Measurements from ENCODE around the gene MAPKBP1. TPM values are rescaled to one million over a fixed set of nuclear protein-coding genes. Genes with fewer than 3 reads are reported as not detected.

The MAPKBP1 gene
- total RNA-seq, 1 experiment from 2014 or later = 12.9 TPM

GRCh38 chr15:41817781-41818180 lies 43.5 kb downstream of the MAPKBP1 start:
- Histone ChIP-seq H3K9me3 (replicated peaks) (no peaks in the 10 kb centered on the region), H3K27ac (no peak overlapping the region), H3K4me1 (replicated peaks) (no peaks in the 10 kb centered on the region), H3K4me3 (no peak overlapping the region), H3K36me3 (peaks cover 59% of the 10 kb centered on the region), H3K27me3 (replicated peaks) (no peaks in the 10 kb centered on the region)
- DNase-seq (ENCODE audit: low read depth in 1 of 2, low spot score in 2 of 2) = no peak

GRCh38 chr15:41819455-41820050 lies 45.3 kb downstream of the MAPKBP1 start:
- Histone ChIP-seq H3K4me3 (no peak overlapping the region), H3K36me3 (peaks cover 60% of the 10 kb centered on the region), H3K4me1 (replicated peaks) (no peaks in the 10 kb centered on the region), H3K27ac (no peak overlapping the region), H3K27me3 (replicated peaks) (no peaks in the 10 kb centered on the region), H3K9me3 (replicated peaks) (no peaks in the 10 kb centered on the region)
- no peak for DNase-seq (ENCODE audit: low read depth in 1 of 2, low spot score in 2 of 2)

GRCh38 chr15:41820791-41821423 lies 46.6 kb downstream of the MAPKBP1 start:
- no peak for DNase-seq (ENCODE audit: low read depth in 1 of 2, low spot score in 2 of 2)
- Histone ChIP-seq H3K27me3 (replicated peaks) (no peaks in the 10 kb centered on the region), H3K27ac (no peak overlapping the region), H3K4me1 (replicated peaks) (no peaks in the 10 kb centered on the region), H3K4me3 (no peak overlapping the region), H3K9me3 (replicated peaks) (no peaks in the 10 kb centered on the region), H3K36me3 (peaks cover 54% of the 10 kb centered on the region)

GRCh38 chr15:41821831-41822230 lies 47.5 kb downstream of the MAPKBP1 start:
- no peaks in the 10 kb centered on the region for H3K4me1 ChIP-seq (replicated peaks)
- no peaks in the 10 kb centered on the region for H3K27me3 ChIP-seq (replicated peaks)
- no peak for DNase-seq (ENCODE audit: low read depth in 1 of 2, low spot score in 2 of 2)
- no peak overlapping the region for H3K4me3 ChIP-seq
- H3K36me3 ChIP-seq = peaks cover 47% of the 10 kb centered on the region
- no peak overlapping the region for H3K27ac ChIP-seq
- no peaks in the 10 kb centered on the region for H3K9me3 ChIP-seq (replicated peaks)

- Histone ChIP-seq H3K27me3 (replicated peaks) (no peaks in the 10 kb centered on the region), H3K4me3 (no peak overlapping the region), H3K27ac (no peak overlapping the region), H3K4me1 (replicated peaks) (peaks cover 3% of the 10 kb centered on the region; the same call in 1 of the 2 replicates), H3K9me3 (replicated peaks) (no peaks in the 10 kb centered on the region), H3K36me3 (peaks cover 42% of the 10 kb centered on the region)
- DNase-seq (ENCODE audit: low read depth in 1 of 2, low spot score in 2 of 2) = no peak
Observed at GRCh38 chr15:41822471-41822870, 48.2 kb downstream of the MAPKBP1 start.

- Histone ChIP-seq H3K4me3 (no peak overlapping the region), H3K36me3 (peaks cover 37% of the 10 kb centered on the region), H3K27me3 (replicated peaks) (no peaks in the 10 kb centered on the region), H3K9me3 (replicated peaks) (no peaks in the 10 kb centered on the region), H3K4me1 (replicated peaks) (peaks cover 5% of the 10 kb centered on the region; the same call in 1 of the 2 replicates), H3K27ac (no peak overlapping the region)
- DNase-seq (ENCODE audit: low read depth in 1 of 2, low spot score in 2 of 2) = no peak
Observed at GRCh38 chr15:41822957-41823356, 48.7 kb downstream of the MAPKBP1 start.

GRCh38 chr15:41823502-41823901 lies 49.2 kb downstream of the MAPKBP1 start:
- Histone ChIP-seq H3K36me3 (peaks cover 35% of the 10 kb centered on the region), H3K27me3 (replicated peaks) (no peaks in the 10 kb centered on the region), H3K27ac (no peak overlapping the region), H3K9me3 (replicated peaks) (no peaks in the 10 kb centered on the region), H3K4me1 (replicated peaks) (peaks cover 10% of the 10 kb centered on the region), H3K4me3 (no peak overlapping the region)
- no peak for DNase-seq (ENCODE audit: low read depth in 1 of 2, low spot score in 2 of 2)

GRCh38 chr15:41824062-41824745 lies 49.9 kb downstream of the MAPKBP1 start:
- H3K27ac ChIP-seq = no peak overlapping the region
- H3K27me3 ChIP-seq (replicated peaks) = no peaks in the 10 kb centered on the region
- H3K9me3 ChIP-seq (replicated peaks) = no peaks in the 10 kb centered on the region
- no peak overlapping the region for H3K4me3 ChIP-seq
- peaks cover 28% of the 10 kb centered on the region for H3K36me3 ChIP-seq
- peaks cover 14% of the 10 kb centered on the region for H3K4me1 ChIP-seq (replicated peaks)
- DNase-seq (ENCODE audit: low read depth in 1 of 2, low spot score in 2 of 2) = no peak

- Histone ChIP-seq H3K27me3 (replicated peaks) (no peaks in the 10 kb centered on the region), H3K4me3 (no peak overlapping the region), H3K36me3 (peaks cover 29% of the 10 kb centered on the region), H3K4me1 (replicated peaks) (peaks cover 14% of the 10 kb centered on the region), H3K9me3 (replicated peaks) (no peaks in the 10 kb centered on the region), H3K27ac (no peak overlapping the region)
- no peak for DNase-seq (ENCODE audit: low read depth in 1 of 2, low spot score in 2 of 2)
Observed at GRCh38 chr15:41825145-41825544, 50.9 kb downstream of the MAPKBP1 start.

- Histone ChIP-seq H3K4me1 (replicated peaks) (peaks cover 14% of the 10 kb centered on the region), H3K36me3 (peaks cover 35% of the 10 kb centered on the region), H3K9me3 (replicated peaks) (no peaks in the 10 kb centered on the region), H3K4me3 (no peak overlapping the region), H3K27me3 (replicated peaks) (no peaks in the 10 kb centered on the region), H3K27ac (no peak overlapping the region)
- no peak for DNase-seq (ENCODE audit: low read depth in 1 of 2, low spot score in 2 of 2)
Observed at GRCh38 chr15:41825572-41826535, 51.6 kb downstream of the MAPKBP1 start.

GRCh38 chr15:41827290-41827879 lies 53.1 kb downstream of the MAPKBP1 start:
- Histone ChIP-seq H3K36me3 (peaks cover 38% of the 10 kb centered on the region), H3K27ac (no peak overlapping the region), H3K4me3 (peak overlapping the region; percentile 87), H3K9me3 (replicated peaks) (no peaks in the 10 kb centered on the region), H3K27me3 (replicated peaks) (no peaks in the 10 kb centered on the region), H3K4me1 (replicated peaks) (peaks cover 14% of the 10 kb centered on the region)
- peak in 1 of 2 experiments; percentile 46 for DNase-seq (ENCODE audit: low read depth in 1 of 2, low spot score in 2 of 2)

- Histone ChIP-seq H3K9me3 (replicated peaks) (no peaks in the 10 kb centered on the region), H3K4me3 (peak within 1 kb of the TSS; percentile 87), H3K27me3 (replicated peaks) (no peaks in the 10 kb centered on the region), H3K4me1 (replicated peaks) (peaks cover 14% of the 10 kb centered on the region), H3K27ac (peak within 1 kb of the TSS; percentile 46; the same call in 1 of the 2 replicates), H3K36me3 (peaks cover 31% of the 10 kb centered on the region)
- DNase-seq (ENCODE audit: low read depth in 1 of 2, low spot score in 2 of 2) = peak; percentile 86 to 96
Observed at GRCh38 chr15:41827880-41828806, 53.9 kb downstream of the MAPKBP1 start, which contains the start of gene JMJD7. JMJD7 (plus strand) TSS chr15:41828092; CDS start chr15:41828125, 33 bp downstream.

Measured in SJSA1 (cell line).